Non-pigmented ciliary epithelial cell (primary cell): ENCODE data around the gene ZBTB7A.

ENCODE experiments used
- DNase-seq: peaks from one replicate; pipeline ENCODE4 v3.0.0-alpha.2; 2010; ENCODE audit warnings: low read depth

Gene ZBTB7A

DNA sequence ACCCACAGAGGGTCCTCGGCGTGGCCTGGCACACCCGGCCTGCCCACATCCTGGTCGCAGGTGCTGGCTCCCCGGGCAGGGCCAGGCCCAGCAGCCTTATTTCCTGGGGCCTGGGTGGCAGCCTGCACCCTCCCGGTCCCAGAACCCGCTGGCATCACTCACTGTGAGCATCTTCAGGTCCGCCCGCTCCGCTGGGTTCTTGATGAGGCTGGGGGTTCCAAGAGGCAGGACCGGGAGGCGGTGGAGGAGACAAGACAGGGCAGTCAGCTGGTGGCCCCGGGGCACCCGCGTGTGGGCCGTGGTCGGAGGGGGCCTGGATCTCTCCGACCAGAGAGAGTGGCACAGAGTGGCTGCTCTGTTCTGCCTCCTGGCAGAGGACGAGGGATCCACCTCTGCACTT is 27.6 kb upstream of the ZBTB7A start:
- DNase-seq, result no peak

GRCh38 chr19:4093643-4094175 is 27.0 kb upstream of the ZBTB7A start:
- DNase-seq, result no peak

GRCh38 chr19:4090356-4091220 is 23.9 kb upstream of the ZBTB7A start:
- DNase-seq, result no peak

DNA sequence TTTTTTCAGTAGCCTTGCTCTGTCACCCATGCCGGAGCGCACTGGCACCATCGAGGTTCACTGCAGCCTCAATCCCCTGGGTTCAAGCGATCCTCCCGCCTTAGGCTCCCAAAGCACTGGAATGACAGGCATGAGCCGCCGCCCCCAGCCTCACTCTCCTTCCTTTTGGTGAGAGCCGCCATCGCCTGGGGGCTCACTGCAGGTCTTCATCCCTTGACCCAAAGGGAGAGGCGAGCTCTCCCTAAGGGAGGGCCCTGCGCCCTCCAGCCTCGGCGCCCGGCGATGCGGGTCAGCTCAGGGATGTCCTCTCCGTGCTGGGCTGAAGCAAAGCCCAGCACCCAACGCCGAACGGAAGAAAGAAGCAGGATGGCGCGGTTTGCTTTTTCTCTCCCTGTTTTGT is 23.2 kb upstream of the ZBTB7A start:
- DNase-seq, result no peak

- no peak for DNase-seq
Observed at GRCh38 chr19:4089400-4089908, 22.8 kb upstream of the ZBTB7A start.

DNA sequence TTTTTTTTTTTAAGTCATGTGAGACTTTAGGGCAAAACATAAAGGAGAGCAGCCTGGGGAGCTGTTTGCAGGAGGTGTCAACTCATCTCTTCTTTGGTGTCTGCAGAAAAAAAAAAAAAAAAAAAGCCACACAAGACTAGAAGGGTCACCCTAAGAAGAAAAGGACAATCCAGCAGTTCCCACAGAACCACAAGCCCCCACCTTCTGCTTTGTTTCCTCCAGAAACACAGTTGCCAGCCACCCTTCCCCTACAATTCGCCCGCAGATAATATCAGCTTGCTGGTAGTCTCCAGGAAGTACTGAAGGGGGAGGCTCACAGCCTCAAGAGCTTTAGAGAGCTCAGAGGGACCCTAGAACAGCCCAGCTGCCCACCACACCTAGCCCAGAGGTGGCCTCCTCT is 22.3 kb upstream of the ZBTB7A start:
- DNase-seq, result no peak

GRCh38 chr19:4087787-4088679 is 21.3 kb upstream of the ZBTB7A start:
- DNase-seq, result no peak

GRCh38 chr19:4086411-4086867 is 19.7 kb upstream of the ZBTB7A start:
- no peak for DNase-seq

- no peak for DNase-seq
Observed at GRCh38 chr19:4084547-4084877, 17.8 kb upstream of the ZBTB7A start.

DNA sequence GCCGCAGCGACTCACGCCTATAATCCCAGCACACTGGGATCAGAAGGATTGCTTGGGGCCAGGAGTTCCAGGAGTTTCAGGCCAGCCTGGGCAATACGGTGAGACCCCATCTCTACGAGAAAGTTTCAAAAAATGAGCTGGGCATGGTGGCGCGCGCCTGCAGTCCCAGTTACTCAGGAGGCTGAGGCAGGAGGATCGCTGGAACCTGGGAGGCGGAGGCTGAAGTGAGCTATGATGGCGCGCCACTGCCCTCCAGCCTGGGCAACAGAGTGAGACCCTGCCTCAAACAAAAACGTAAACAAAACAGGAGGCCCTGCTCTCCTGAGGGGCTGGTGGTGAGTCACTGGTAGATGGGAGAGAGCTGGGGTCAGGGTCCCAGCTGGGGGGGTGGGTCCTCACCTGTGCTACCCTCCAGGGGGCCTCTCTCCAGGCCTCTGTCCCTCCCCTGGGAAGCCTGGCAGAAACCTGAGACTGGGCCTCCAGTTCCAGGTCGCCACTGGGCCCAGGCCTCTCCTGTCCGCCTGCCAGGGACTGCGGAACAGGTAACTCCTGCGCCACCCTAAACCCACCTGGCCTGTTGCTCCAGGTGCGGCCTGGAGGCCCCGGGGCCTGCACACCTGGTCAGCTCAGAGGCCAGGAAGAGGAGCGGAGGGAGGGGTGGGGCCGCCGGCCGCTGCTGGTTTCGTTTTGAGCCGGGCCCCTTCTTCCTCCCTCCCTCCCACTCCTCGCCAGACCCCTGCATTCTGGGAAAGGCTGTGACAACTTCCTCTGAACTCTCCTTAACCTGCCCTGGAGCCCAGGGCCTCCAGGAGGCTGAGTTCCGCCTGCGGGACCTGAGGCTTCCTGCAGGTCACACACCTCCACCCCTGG is 17.2 kb upstream of the ZBTB7A start:
- no peak for DNase-seq

DNA sequence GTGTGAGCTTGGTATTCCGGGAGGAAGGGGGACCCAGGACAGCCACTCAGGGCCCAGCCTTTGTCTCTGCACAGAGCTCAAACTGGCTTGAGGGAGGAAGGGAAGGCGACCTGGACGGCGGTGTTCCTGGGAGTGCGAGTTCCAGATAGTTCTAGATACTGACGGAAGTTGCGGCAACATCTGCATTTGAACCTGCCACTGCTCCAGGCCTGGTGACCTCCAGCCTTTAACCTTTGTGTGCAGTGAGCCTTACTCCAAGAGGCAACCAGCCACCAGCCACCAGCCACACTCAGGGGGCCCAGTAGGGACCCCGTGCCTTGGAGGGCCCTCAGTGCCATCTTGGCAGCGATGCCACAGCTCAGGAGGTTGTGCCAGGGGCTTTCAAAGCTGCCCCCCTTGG is 15.5 kb upstream of the ZBTB7A start:
- no peak for DNase-seq

DNA sequence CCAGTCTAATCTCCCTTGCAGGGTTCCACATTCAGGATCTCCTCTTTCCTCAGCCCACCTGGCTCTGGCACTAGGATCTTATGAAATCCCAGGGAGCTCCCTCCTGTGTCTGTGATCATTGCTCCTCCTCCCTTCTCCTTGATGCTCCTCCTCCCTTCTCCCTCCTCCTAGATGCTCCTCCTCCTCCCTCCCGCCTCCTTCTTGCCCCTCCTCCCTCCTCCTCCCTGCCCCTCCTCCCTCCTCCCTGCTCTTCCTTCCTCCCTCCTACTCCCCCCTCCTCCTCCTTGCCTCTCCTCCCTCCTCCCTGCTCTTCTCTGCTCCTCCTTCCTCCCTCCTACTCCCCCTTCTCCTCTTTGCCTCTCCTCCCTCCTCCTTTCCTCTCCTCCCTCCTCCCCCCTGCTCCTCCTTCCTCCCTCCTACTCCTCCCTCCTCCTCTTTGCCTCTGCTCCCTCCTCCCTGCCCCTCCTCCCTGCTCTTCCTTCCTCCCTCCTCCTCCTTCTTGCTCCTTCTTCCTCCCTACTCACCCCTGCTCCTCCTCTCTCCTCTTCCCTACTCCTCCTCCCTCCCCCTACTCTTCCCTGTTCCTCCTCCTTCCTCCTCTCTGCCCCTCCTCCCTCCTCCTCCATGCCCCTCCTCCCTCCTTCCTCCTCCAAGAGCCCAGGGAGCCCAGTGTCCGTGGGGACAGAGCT is 14.9 kb upstream of the ZBTB7A start:
- no peak for DNase-seq

DNA sequence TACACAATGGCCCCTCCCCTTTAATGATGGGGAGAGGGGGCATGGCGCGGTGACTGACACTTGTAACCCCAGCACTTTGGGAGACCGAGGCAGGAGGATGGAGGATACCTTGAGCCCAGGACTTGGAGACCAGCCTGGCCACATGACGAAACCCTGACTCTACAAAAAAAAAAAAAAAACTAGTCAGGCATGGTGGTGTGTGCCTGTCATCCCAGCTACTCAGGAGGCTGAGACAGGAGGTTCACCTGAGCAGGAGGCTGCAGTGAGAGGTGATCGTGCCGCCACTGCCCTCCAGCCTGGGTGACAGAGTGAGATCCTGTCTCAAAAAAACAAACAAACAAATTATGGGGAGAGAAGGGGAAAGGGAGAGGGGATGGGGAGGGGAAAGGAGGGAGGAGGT is 13.8 kb upstream of the ZBTB7A start:
- no peak for DNase-seq

GRCh38 chr19:4077800-4078684 is 11.3 kb upstream of the ZBTB7A start:
- DNase-seq, result no peak

- DNase-seq, result no peak
Observed at GRCh38 chr19:4077007-4077374, 10.3 kb upstream of the ZBTB7A start.

DNA sequence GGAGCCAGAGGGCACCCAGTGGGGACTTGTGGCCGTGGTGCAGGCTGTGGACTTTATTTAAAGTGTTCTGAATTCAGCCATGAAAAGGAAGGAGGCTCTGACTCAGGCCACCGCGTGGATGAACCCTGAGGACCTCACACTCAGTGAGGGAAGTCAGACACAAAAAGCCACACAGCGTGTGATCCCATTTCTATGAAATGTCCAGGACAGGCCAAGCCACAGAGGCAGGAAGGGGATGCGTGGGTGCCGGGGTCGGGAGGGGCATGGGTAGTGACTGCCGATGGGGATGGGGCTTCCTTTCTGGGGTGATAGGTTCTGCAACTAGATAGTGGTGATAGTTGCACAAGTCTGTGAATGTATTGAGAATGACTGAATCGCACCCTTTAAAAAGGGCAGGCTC is 8.7 kb upstream of the ZBTB7A start:
- no peak for DNase-seq

GRCh38 chr19:4071610-4072009 is 4.9 kb upstream of the ZBTB7A start:
- no peak for DNase-seq

DNA sequence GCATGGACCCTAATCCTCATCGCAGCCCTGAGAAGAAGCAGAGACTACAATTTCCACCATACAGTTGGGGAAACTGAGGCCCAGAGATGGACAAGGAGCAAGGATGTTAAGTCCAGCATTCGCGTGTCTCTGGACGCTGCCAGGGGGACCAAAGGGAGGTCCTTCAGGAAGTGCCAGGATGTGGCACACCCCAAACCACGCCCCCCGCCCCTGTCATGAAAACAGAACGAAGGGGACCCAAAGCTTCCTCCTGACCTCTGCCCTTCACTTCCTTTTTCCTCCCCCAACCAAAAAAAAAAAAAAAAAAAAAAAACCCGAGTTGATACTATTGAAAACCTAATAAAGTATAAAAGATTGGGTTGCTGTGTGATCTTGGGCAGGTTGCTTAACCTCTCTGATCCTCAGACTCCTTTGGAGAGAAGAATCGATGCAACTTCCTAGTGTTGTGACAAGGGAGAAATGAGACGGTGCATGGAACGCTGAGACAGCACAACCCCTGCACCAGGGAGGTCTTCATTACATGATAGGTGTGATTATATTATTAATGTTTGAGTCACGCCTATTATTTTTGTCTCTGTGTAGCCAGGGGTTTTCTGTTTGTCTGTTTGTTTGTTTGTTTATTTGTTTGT is 2.7 kb upstream of the ZBTB7A start:
- DNase-seq, result no peak

- no peak for DNase-seq
Observed at GRCh38 chr19:4068047-4068966, 1.6 kb upstream of the ZBTB7A start.
